ENCODE data around the gene GALE. TPM values are rescaled to one million over a fixed set of nuclear protein-coding genes. Genes with fewer than 3 reads are reported as not detected.
A peak's percentile ranks its signal among the peaks of the same experiment; 100 is the strongest.
"Not testable (repeated sequence)": the region's sequence is repeated elsewhere in the genome, so short reads cannot be mapped to it uniquely, and the experiment has no call there.

Gene GALE
- total RNA-seq, 2 donors from 2014 or later, result 163 to 208 TPM

DNA sequence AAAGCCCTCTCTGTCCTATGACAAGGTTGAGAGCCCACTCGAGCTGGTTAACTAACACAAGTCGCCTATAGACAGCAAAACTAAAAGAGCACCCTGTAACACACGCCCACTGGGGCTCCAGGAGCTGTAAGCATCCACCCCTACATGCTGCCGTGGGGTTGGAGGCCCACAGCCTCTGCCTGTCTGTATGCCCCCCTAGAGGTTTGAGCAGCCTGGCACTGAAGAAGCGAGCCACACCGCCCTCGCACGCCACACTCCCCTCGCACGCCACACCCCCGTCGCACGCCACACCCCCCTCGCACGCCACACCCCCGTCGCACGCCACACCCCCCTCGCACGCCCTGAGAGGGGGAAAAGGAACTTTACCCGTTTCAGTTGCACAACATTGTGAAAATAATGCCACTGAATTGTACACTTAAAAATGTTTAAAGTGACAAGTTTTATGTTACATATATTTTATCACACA lies 37.9 kb upstream of the GALE start:
- H3K27me3 ChIP-seq, result no peaks in the 10 kb centered on the region
- H3K27ac ChIP-seq, result no peak overlapping the region
- H3K4me3 ChIP-seq, result peak overlapping the region; percentile 22
- DNase-seq, result peak; percentile 81
- no peaks in the 10 kb centered on the region for H3K36me3 ChIP-seq
- no peaks in the 10 kb centered on the region for H3K4me1 ChIP-seq
- H3K9ac ChIP-seq (ENCODE audit: low read depth in 2 of 2, low read length in 2 of 2), result peak overlapping the region; percentile 47 to 51
- TF ChIP-seq, protein P1, sequence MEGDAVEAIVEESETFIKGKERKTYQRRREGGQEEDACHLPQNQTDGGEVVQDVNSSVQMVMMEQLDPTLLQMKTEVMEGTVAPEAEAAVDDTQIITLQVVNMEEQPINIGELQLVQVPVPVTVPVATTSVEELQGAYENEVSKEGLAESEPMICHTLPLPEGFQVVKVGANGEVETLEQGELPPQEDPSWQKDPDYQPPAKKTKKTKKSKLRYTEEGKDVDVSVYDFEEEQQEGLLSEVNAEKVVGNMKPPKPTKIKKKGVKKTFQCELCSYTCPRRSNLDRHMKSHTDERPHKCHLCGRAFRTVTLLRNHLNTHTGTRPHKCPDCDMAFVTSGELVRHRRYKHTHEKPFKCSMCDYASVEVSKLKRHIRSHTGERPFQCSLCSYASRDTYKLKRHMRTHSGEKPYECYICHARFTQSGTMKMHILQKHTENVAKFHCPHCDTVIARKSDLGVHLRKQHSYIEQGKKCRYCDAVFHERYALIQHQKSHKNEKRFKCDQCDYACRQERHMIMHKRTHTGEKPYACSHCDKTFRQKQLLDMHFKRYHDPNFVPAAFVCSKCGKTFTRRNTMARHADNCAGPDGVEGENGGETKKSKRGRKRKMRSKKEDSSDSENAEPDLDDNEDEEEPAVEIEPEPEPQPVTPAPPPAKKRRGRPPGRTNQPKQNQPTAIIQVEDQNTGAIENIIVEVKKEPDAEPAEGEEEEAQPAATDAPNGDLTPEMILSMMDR (IDR thresholded peaks at IDR 0.05), result no peak
- no peaks in the 10 kb centered on the region for H3K9me3 ChIP-seq
- intact Hi-C loops (cut with DNase I), result no loop called here

DNA sequence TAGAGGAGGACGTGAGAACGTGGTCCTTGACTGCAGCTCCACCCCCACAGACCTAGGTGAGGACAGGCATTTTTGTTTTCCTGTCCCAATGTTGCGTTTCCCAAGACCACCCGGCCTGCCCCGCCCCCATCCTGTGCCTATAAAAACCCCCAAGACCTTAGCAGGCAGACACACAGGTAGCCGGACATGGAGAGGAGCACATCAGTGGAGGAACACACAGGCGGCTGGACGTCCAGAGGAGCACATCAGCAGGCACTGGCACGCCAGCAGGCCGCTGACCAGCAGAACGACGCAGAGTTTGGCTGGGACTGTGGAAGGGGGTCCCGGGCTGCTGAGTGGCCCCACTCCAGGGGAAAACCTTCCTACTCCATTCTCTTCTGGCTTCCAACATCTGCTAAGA lies 37.4 kb upstream of the GALE start:
- peak overlapping the region; percentile 22 for H3K4me3 ChIP-seq
- no peaks in the 10 kb centered on the region for H3K9me3 ChIP-seq
- no peaks in the 10 kb centered on the region for H3K36me3 ChIP-seq
- intact Hi-C loops (cut with DNase I), result no loop called here
- DNase-seq, result no peak
- H3K27me3 ChIP-seq, result no peaks in the 10 kb centered on the region
- TF ChIP-seq, protein P1 (IDR thresholded peaks at IDR 0.05), result no peak
- no peak overlapping the region for H3K27ac ChIP-seq
- H3K4me1 ChIP-seq, result no peaks in the 10 kb centered on the region
- H3K9ac ChIP-seq (ENCODE audit: low read depth in 2 of 2, low read length in 2 of 2), result peak overlapping the region; percentile 47 to 51

DNA sequence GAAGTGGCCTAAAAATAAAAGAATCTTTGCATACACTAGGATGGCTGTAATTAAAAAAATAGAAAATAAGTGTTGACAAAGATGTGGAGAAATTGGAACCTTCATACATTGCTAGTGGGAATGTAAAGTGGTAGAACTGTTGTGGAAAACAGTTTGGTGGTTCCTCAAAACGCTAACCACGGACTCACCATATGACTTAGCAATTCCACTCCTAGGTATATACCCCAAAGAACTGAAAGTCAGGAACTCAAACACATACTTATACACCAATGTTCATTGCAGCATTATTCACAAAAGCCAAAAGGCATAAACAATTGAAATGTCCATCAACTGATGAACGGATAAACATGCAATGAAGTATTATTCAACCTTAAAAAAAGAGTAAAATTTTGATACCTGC lies 35.5 kb upstream of the GALE start:
- no peaks in the 10 kb centered on the region for H3K27me3 ChIP-seq
- H3K4me3 ChIP-seq, result no peak overlapping the region
- H3K9me3 ChIP-seq, result no peaks in the 10 kb centered on the region
- intact Hi-C loops (cut with DNase I), result no loop called here
- TF ChIP-seq, protein P1 (IDR thresholded peaks at IDR 0.05), result no peak
- no peaks in the 10 kb centered on the region for H3K4me1 ChIP-seq
- H3K36me3 ChIP-seq, result no peaks in the 10 kb centered on the region
- no peak overlapping the region for H3K27ac ChIP-seq
- no peak overlapping the region for H3K9ac ChIP-seq (ENCODE audit: low read depth in 2 of 2, low read length in 2 of 2)
- DNase-seq, result no peak

- H3K9me3 ChIP-seq; H3K4me1 ChIP-seq; H3K27ac ChIP-seq; H3K4me3 ChIP-seq; intact Hi-C loops (cut with DNase I); H3K9ac ChIP-seq (ENCODE audit: low read depth in 2 of 2, low read length in 2 of 2); DNase-seq; H3K27me3 ChIP-seq; H3K36me3 ChIP-seq: not testable (repeated sequence)
These were observed 33.6 kb upstream of the GALE start for GRCh38 chr1:23834156-23834555.

- TF ChIP-seq, protein P1 (IDR thresholded peaks at IDR 0.05), result no peak
- intact Hi-C loops (cut with DNase I), result no loop called here
- Histone ChIP-seq H3K27me3 (no peaks in the 10 kb centered on the region), H3K9me3 (no peaks in the 10 kb centered on the region), H3K27ac (no peak overlapping the region), H3K9ac (ENCODE audit: low read depth in 2 of 2, low read length in 2 of 2) (no peak overlapping the region), H3K4me3 (no peak overlapping the region), H3K36me3 (no peaks in the 10 kb centered on the region), H3K4me1 (no peaks in the 10 kb centered on the region)
- DNase-seq, result no peak
These were observed 27.2 kb upstream of the GALE start for GRCh38 chr1:23827717-23828116.

- H3K9me3 ChIP-seq, result not testable (repeated sequence)
These were observed 26.0 kb upstream of the GALE start for GRCh38 chr1:23826590-23826989.

More at GRCh38 chr1:23826590-23826989, 26.0 kb upstream of the GALE start:
- H3K4me3 ChIP-seq; H3K9ac ChIP-seq (ENCODE audit: low read depth in 2 of 2, low read length in 2 of 2); H3K36me3 ChIP-seq; H3K27ac ChIP-seq; intact Hi-C loops (cut with DNase I); H3K27me3 ChIP-seq; H3K4me1 ChIP-seq; DNase-seq: not testable (repeated sequence)
